HG03558 (cell line): ENCODE measurements around the gene MNDA.
"Not testable (repeated sequence)": the region's sequence is repeated elsewhere in the genome, so short reads cannot be mapped to it uniquely, and the experiment has no call there.

Source experiments
- ATAC-seq: cut with Tn5 transposase; IDR thresholded peaks from one replicate; pipeline ENCODE4 v1.9.1; 2021; ENCODE audit warnings: moderate number of reproducible peaks; ENCODE audit not compliant: unreplicated experiment; ENCODE audit errors: extremely low read depth

MNDA gene

GRCh38 chr1:158836038-158836437, 4.9 kb downstream of the MNDA start:
- no peak for ATAC-seq

GRCh38 chr1:158838660-158839059, 7.5 kb downstream of the MNDA start:
- no peak for ATAC-seq

DNA sequence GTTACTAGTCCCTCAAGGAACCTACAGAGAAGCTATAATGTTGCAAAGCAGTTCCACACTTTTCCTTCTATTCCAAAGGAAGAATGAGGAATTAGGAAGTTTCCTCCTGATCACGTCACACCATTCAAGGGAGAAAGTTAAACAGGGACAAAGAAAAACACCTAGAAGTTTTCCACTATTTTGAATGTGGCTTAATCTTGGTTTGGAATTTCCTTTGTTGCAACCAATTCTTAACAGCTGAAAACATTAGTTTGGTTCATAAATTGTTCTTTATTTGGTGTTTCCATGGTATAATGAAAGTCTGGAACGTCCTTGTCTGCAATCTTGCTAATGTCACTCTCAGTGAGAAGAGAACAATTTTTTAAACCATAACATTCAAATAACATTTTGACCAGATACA, 8.4 kb downstream of the MNDA start:
- ATAC-seq, result no peak

DNA sequence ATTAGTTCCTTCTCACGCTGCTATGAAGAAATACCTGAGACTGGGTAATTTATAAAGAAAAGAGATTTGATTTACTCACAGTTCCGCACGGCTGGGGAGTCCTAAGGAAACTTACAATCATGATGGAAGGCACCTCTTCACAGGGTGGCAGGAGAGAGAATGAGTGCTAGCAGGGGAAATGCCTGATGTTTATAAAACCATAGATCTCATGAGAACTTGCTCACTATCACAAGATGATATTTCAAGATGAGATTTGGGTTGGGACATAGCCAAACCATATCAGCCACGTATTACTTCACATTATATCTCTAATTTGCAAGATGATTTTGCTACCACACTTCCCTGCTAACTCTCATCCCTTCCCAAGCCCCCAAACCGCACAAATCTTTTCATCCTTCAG, 9.1 kb downstream of the MNDA start:
- no peak for ATAC-seq

DNA sequence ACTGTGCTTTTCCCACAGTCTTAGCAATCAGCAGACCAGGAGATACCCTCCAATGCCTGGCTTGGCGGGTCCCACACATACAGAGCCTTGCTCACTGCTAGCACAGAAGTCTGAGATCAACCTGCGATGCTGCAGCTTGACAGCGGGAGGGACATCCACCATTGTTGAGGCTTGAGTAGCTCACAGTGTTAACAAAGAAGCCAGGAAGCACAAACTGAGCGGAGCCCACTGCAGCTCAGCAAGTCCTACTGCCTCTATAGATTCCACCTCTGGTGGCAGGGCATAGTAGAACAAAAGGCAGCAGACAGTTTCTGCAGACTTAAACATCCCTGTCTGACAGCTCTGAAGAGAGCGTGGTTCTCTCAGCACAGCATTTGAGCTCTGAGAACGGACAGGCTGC, 33.4 kb downstream of the MNDA start:
- ATAC-seq, result no peak

GRCh38 chr1:158870438-158870837, 39.3 kb downstream of the MNDA start:
- not testable (repeated sequence) for ATAC-seq

DNA sequence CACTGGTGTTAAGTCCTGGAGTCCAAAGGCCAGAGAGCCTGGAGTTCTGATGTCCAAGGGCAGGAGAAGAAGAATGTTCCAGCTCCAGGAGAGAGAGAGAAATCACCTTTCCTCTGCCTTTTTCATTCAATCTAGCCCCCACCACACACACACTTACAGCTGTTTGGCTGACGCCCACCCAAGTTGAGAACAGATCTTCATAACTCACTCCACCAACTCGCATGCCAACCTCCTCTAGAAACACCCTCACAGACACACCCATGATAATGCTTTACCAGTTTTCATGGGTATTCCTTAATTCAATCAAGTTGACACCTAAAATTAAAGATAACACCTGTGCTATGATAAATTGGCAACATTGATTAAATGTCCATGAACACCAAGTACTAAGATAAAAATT, 42.0 kb downstream of the MNDA start:
- no peak for ATAC-seq

DNA sequence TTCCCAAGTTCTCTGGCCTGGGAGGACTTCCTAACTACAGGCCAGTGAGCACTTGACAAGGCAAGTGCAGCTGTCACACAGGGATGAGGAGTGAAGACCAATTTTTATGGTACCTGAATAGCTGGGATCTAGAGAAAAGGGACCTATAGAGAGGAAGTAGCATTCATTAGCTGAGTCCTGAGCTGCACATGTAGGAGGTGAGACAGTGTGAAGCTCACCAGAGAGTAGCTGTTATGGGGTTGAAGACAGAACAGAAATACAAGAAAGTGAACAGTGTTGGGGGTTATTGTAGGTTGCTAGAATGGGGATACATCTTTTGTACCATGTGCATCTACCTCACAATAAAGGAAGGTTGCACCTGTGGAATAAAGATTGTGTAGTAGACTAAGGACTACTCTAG, 62.5 kb downstream of the MNDA start:
- no peak for ATAC-seq

- ATAC-seq, result no peak
Measured at GRCh38 chr1:158898722-158899121, 67.6 kb downstream of the MNDA start.
